IMR-90 (cell line): ENCODE measurements around the gene MAGI2. TPM values are rescaled to one million over a fixed set of nuclear protein-coding genes. Genes with fewer than 3 reads are reported as not detected.

Experiments
- ATAC-seq: fragments of 200-7000 bp; cut with Tn5 transposase; 2 replicates; pipeline ENCODE4 v1.9.1; 2020; ENCODE audit warnings: low read depth, mild to moderate bottlenecking, moderate library complexity
- BruUV-seq: library from RNA; stranded (reverse); fragments of 400-500 nt; replicated peaks from 2 replicates; lab custom pipeline; 2021; lab: Mats Ljungman, UMichigan
- CTCF ChIA-PET: fragments of 300-600 bp; formaldehyde crosslinking; extraction: SDS; loops from one replicate; lab custom pipeline; 2021; ENCODE audit warnings: antibody characterized with exemption; lab: Yijun Ruan, JAX
- POLR2A ChIA-PET: fragments of 300-600 bp; sonication (Branson Sonifier 250); formaldehyde crosslinking; loops from one replicate; lab custom pipeline; 2022; ENCODE audit warnings: antibody characterized with exemption; ENCODE audit not compliant: unreplicated experiment; lab: Charles Lee
- DNase-seq: peaks from one replicate; pipeline ENCODE4 v3.0.0; 2013
- H2AFZ ChIP-seq: replicated peaks from 2 replicates; pipeline ENCODE3; 2013; ENCODE audit warnings: low read length, mild to moderate bottlenecking; ENCODE audit not compliant: poor library complexity
- H2AK5ac ChIP-seq: 2 replicates; pipeline ENCODE4 v1.6.1; 2013; ENCODE audit warnings: low read depth, low read length, inconsistent platforms
- H2AK9ac ChIP-seq: replicated peaks from 2 replicates; pipeline ENCODE3; 2013; ENCODE audit warnings: mild to moderate bottlenecking, low read depth, low read length, moderate library complexity; ENCODE audit not compliant: poor library complexity
- H2BK120ac ChIP-seq: 2 replicates; pipeline ENCODE4 v1.6.1; 2013; ENCODE audit warnings: low read depth, low read length, inconsistent platforms
- H2BK15ac ChIP-seq: 3 replicates; pipeline ENCODE4 v1.6.1; 2013; ENCODE audit warnings: low read depth, low read length, inconsistent platforms
- H2BK20ac ChIP-seq: 2 replicates; pipeline ENCODE4 v1.6.1; 2013; ENCODE audit warnings: low read depth, mild to moderate bottlenecking, inconsistent platforms, low read length, moderate library complexity
- H2BK5ac ChIP-seq: 2 replicates; pipeline ENCODE4 v1.6.1; 2013; ENCODE audit warnings: mild to moderate bottlenecking, low read depth, low read length, inconsistent platforms; ENCODE audit not compliant: poor library complexity, severe bottlenecking
- H3K14ac ChIP-seq: replicated peaks from 2 replicates; pipeline ENCODE4 v1.6.1; 2013; ENCODE audit warnings: low read depth, low read length, inconsistent platforms
- H3K18ac ChIP-seq: 2 replicates; pipeline ENCODE4 v1.6.1; 2013; ENCODE audit warnings: low read depth, low read length, control low read depth
- H3K23ac ChIP-seq: 2 replicates; pipeline ENCODE4 v1.6.1; 2013; ENCODE audit warnings: low read depth, low read length, inconsistent platforms
- H3K27ac ChIP-seq: 2 replicates; pipeline ENCODE4 v1.5.1; 2013; ENCODE audit warnings: mild to moderate bottlenecking, control low read depth, low read length; ENCODE audit not compliant: insufficient read depth
- H3K27me3 ChIP-seq: 2 replicates; pipeline ENCODE4 v1.6.1; 2013; ENCODE audit warnings: low read length; ENCODE audit not compliant: control insufficient read depth, insufficient read depth
- H3K36me3 ChIP-seq: 2 replicates; pipeline ENCODE4 v1.6.1; 2013; ENCODE audit warnings: low read length, mixed read lengths; ENCODE audit not compliant: control insufficient read depth, insufficient read depth
- H3K4ac ChIP-seq: 2 replicates; pipeline ENCODE4 v1.6.1; 2013; ENCODE audit warnings: low read depth, low read length, inconsistent platforms
- H3K4me1 ChIP-seq: 2 replicates; pipeline ENCODE4 v1.6.1; 2013; ENCODE audit warnings: low read length, mixed read lengths; ENCODE audit not compliant: control insufficient read depth, insufficient read depth
- H3K4me2 ChIP-seq: 2 replicates; pipeline ENCODE4 v1.6.1; 2013; ENCODE audit warnings: low read depth, mild to moderate bottlenecking, control low read depth, low read length, moderate library complexity
- H3K4me3 ChIP-seq: 2 replicates; pipeline ENCODE4 v1.5.1; 2013; ENCODE audit warnings: low read depth, mild to moderate bottlenecking, control low read depth, low read length, moderate library complexity; ENCODE audit not compliant: insufficient read depth
- H3K56ac ChIP-seq: 2 replicates; pipeline ENCODE4 v1.6.1; 2013; ENCODE audit warnings: low read length, inconsistent platforms; ENCODE audit not compliant: insufficient read depth; ENCODE audit errors: extremely low read depth
- H3K79me1 ChIP-seq, 2 experiments: 2 replicates each; pipeline ENCODE4 v1.6.1; 2013; ENCODE audit warnings: low read length in 2 of 2, inconsistent platforms in 1 of 2, low read depth in 1 of 2
- H3K9ac ChIP-seq: 2 replicates; pipeline ENCODE4 v1.6.1; 2013; ENCODE audit warnings: low read depth, low read length, control low read depth
- H3K9me1 ChIP-seq: 2 replicates; pipeline ENCODE4 v1.6.1; 2013; ENCODE audit warnings: low read length, inconsistent platforms; ENCODE audit not compliant: insufficient read depth
- H3K9me3 ChIP-seq: 2 replicates; pipeline ENCODE4 v1.6.1; 2013; ENCODE audit warnings: low read length; ENCODE audit not compliant: control insufficient read depth, insufficient read depth
- H4K20me1 ChIP-seq: 2 replicates; pipeline ENCODE4 v1.6.1; 2013; ENCODE audit warnings: low read length, inconsistent platforms; ENCODE audit not compliant: insufficient read depth
- H4K5ac ChIP-seq: 2 replicates; pipeline ENCODE4 v1.6.1; 2013; ENCODE audit warnings: mild to moderate bottlenecking, low read depth, low read length, control low read depth
- H4K8ac ChIP-seq, 2 experiments: 2 replicates each; pipeline ENCODE4 v1.6.1; 2013; ENCODE audit warnings: low read depth in 2 of 2, low read length in 2 of 2, control low read depth in 1 of 2, inconsistent platforms in 1 of 2
- H4K91ac ChIP-seq: 2 replicates; pipeline ENCODE4 v1.6.1; 2013; ENCODE audit warnings: low read depth, low read length, inconsistent platforms; ENCODE audit not compliant: insufficient read depth
- BHLHE40 ChIP-seq: fragments of 150-350 bp; IDR thresholded peaks from 2 replicates; pipeline ENCODE4 v1.6.1; 2016; ENCODE audit warnings: mild to moderate bottlenecking, low read depth, low read length
- CHD1 ChIP-seq: IDR thresholded peaks from 2 replicates; pipeline ENCODE4 v1.6.1; 2012; ENCODE audit warnings: low read depth, low read length, improper control_type of control experiment
- ELK1 ChIP-seq: fragments of 150-350 bp; IDR thresholded peaks from 2 replicates; pipeline ENCODE4 v1.6.1; 2016; ENCODE audit warnings: low read depth, mild to moderate bottlenecking, low read length, moderate library complexity, borderline replicate concordance
- FOS ChIP-seq: fragments of 150-350 bp; IDR thresholded peaks from 2 replicates; pipeline ENCODE4 v1.6.1; 2016; ENCODE audit warnings: low read depth, low read length
- MAFK ChIP-seq: IDR thresholded peaks from 2 replicates; pipeline ENCODE4 v1.6.1; 2012; ENCODE audit warnings: low read depth, low read length, improper control_type of control experiment
- MAZ ChIP-seq: IDR thresholded peaks from 2 replicates; pipeline ENCODE4 v1.6.1; 2012; ENCODE audit warnings: low read depth, mild to moderate bottlenecking, low read length, improper control_type of control experiment, moderate library complexity, borderline replicate concordance
- MXI1 ChIP-seq: IDR thresholded peaks from 2 replicates; pipeline ENCODE4 v1.6.1; 2012; ENCODE audit warnings: low read depth, mild to moderate bottlenecking, low read length, moderate library complexity, borderline replicate concordance
- RCOR1 ChIP-seq: IDR thresholded peaks from 2 replicates; pipeline ENCODE4 v1.6.1; 2012; ENCODE audit warnings: mild to moderate bottlenecking, low read length, improper control_type of control experiment; ENCODE audit not compliant: insufficient replicate concordance
- USF2 ChIP-seq: fragments of 150-350 bp; IDR thresholded peaks from 2 replicates; pipeline ENCODE4 v1.6.1; 2017; ENCODE audit warnings: mild to moderate bottlenecking, antibody characterized with exemption, low read length, low read depth
- WGBS, 2 experiments: methylation state at CpG; one replicate each; pipeline versions ENCODE4 v1.1.5 to v1.1.7; 2013; ENCODE audit warnings: missing lambda C conversion rate in 2 of 2; ENCODE audit not compliant: insufficient read length in 1 of 2; ENCODE audit errors: extremely low coverage in 2 of 2; 5-methylcytosine and 5-hydroxymethylcytosine counted together
- dilution Hi-C: fragments of 300-500 bp; cut with HindIII; formaldehyde crosslinking; loops from one replicate; pipeline ENCODE4 v1.14.3; 2018; ENCODE audit warnings: low sequenced_read_pairs; ENCODE audit not compliant: unreplicated experiment
- in situ Hi-C: fragments of 300-500 bp; cut with MboI; formaldehyde crosslinking; loops from 3 replicates; pipeline ENCODE4 v1.14.3; 2019; ENCODE audit warnings: low sequenced_read_pairs, inconsistent platforms, mixed read lengths
- intact Hi-C: fragments of 100-400 bp; cut with micrococcal nuclease; formaldehyde crosslinking; loops from 2 replicates; pipeline ENCODE4 v1.10.0; 2022
- polyA plus RNA-seq, 3 experiments: library from polyadenylated mRNA; depleted of rRNA; stranded (reverse); fragments of >200 nt; gene quantifications; 2 replicates each; pipeline ENCODE4 v1.2.3, GENCODE V29; 2012; ENCODE audit warnings: low replicate concordance in 1 of 3
- total RNA-seq: library from RNA; depleted of rRNA; stranded (reverse); fragments of >200 nt; gene quantifications from 2 replicates; pipeline ENCODE4 v1.2.3, GENCODE V29; 2012

MAGI2 gene
- total and polyA plus RNA-seq, 2 of the 4 experiments (the other 2 are of a cell fraction): 2.5 to 17.9 TPM

DNA sequence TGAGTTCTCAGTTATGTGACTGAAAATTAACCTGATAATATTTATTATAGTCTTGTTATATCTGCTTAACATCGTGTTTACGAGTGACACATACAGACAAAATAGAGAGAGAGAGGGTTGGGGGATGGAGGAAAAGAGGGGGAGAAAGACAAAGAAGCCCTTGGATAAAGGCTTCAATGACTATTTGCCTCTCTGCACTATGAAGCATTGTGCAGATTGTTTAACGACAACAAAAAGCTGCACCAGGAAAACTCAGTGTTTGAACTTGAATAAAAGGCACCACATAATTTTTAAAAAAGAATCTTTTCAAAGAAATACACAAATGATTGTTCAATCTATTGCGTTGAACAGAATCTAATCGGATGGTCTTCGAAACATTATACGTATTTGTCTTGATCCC is 27.8 kb downstream of the MAGI2 start:
- Histone ChIP-seq H2BK120ac (no peak overlapping the region), H4K5ac (no peak overlapping the region), H3K4me1 (no peaks in the 10 kb centered on the region), H3K79me1 (peaks cover 8% of the 10 kb centered on the region in 2 experiments; a peak in 3 of 4 replicates), H3K18ac (no peak overlapping the region), H3K23ac (no peak overlapping the region), H4K91ac (no peak overlapping the region), H3K27ac (no peak overlapping the region), H2AK9ac (no peak overlapping the region), H2AK5ac (no peak overlapping the region), H3K27me3 (no peaks in the 10 kb centered on the region), H4K8ac (no peak overlapping the region), H3K9me3 (no peaks in the 10 kb centered on the region), H3K4ac (no peak overlapping the region), H3K9ac (no peak overlapping the region), H3K36me3 (no peaks in the 10 kb centered on the region), H2BK15ac (no peak overlapping the region), H3K4me3 (no peak overlapping the region), H3K14ac (no peak overlapping the region), H3K56ac (no peak overlapping the region), H3K9me1 (no peaks in the 10 kb centered on the region), H2BK5ac (no peak overlapping the region), H3K4me2 (no peak overlapping the region), H2BK20ac (no peak overlapping the region), H2AFZ (no peak overlapping the region), H4K20me1 (no peaks in the 10 kb centered on the region)
- no TSS peak for BruUV-seq
- DNase-seq (no peak), ATAC-seq (no peak)
- intact Hi-C loops (no loop called here), in situ Hi-C loops (no loop called here), dilution Hi-C loops (no loop called here)
- no peak for TF ChIP-seq ELK1
- TF ChIP-seq BHLHE40: no peak
- TF ChIP-seq CHD1: no peak
- no peak for TF ChIP-seq FOS
- no peak for TF ChIP-seq MXI1
- TF ChIP-seq RCOR1: no peak
- no peak for TF ChIP-seq MAZ
- no peak for TF ChIP-seq MAFK
- no peak for TF ChIP-seq USF2
- ChIA-PET CTCF (interaction anchor here (0.5 to 1.2 kb wide), 3 partner anchors 10 to 154 kb away, joined by 3 to 5 read pairs (median 5); no protein-coding TSS in a partner anchor), POLR2A (no interaction called here)
- WGBS, 2 experiments: 100% methylated on average over 2 of the region's 7 CpGs; no CpG with 5 or more reads in 1 of the 2 experiments
